HEK293T (cell line): ENCODE measurements around the gene KIAA1549.

Experiments used
- BHLHE40 ChIP-seq: fragments of 450-650 bp; IDR thresholded peaks from 2 replicates; pipeline ENCODE4 v1.6.1; 2016; ENCODE audit warnings: mild to moderate bottlenecking, moderate library complexity, borderline replicate concordance
- FOXA1 ChIP-seq: fragments of 450-650 bp; IDR thresholded peaks from 2 replicates; pipeline ENCODE4 v1.6.1; 2016; ENCODE audit warnings: mild to moderate bottlenecking
- SP1 ChIP-seq: fragments of 450-650 bp; IDR thresholded peaks from 2 replicates; pipeline ENCODE4 v1.6.1; 2017

GRCh38 chr7:138962561-138963270, 18.5 kb downstream of the KIAA1549 start:
- TF ChIP-seq BHLHE40 (no peak), SP1 (no peak), FOXA1 (no peak)
